ENCODE results near the gene RPS3. TPM values are rescaled to one million over a fixed set of nuclear protein-coding genes. Genes with fewer than 3 reads are reported as not detected.

RPS3 gene
- total and polyA plus RNA-seq, 2 experiments from 2014 or later: 1,745 to 2,793 TPM

GRCh38 chr11:75429641-75429901 lies 30.3 kb downstream of the RPS3 start:
- H3K27ac Mint-ChIP-seq: no peak overlapping the region

More at GRCh38 chr11:75429641-75429901, 30.3 kb downstream of the RPS3 start:
- Histone ChIP-seq H3F3A (replicated peaks; ENCODE audit: low read depth) (peaks cover 6% of the 10 kb centered on the region; the same call in 1 of the 2 replicates), H3K79me2 (replicated peaks; ENCODE audit: insufficient read depth) (no peaks in the 10 kb centered on the region), H3K36me3 (ENCODE audit: insufficient read depth) (no peaks in the 10 kb centered on the region), H3K27ac (ENCODE audit: low read depth) (no peak overlapping the region), H4K20me1 (replicated peaks; ENCODE audit: insufficient read depth) (no peaks in the 10 kb centered on the region; the same call in 1 of the 2 replicates), H3K4me1 (ENCODE audit: insufficient read depth) (peaks cover 15% of the 10 kb centered on the region), H2AFZ (no peak overlapping the region), H3K27me3 (ENCODE audit: insufficient read depth) (peaks cover 66% of the 10 kb centered on the region), H3K4me2 (peak overlapping the region; percentile 14; the same call in 1 of the 2 replicates), H3K4me3 (peak overlapping the region; percentile 23; the same call in 1 of the 2 replicates), H3K9me2 (ENCODE audit: insufficient read depth) (no peaks in the 10 kb centered on the region)
- TF ChIP-seq JUNB (IDR thresholded peaks at IDR 0.05; ENCODE audit: unreplicated experiment) (no peak), NANOG (IDR thresholded peaks at IDR 0.05; ENCODE audit: borderline replicate concordance) (no peak), ZNF462 (CRISPR knock-in tag; IDR thresholded peaks at IDR 0.05) (no peak), EZH2phosphoT487 (IDR thresholded peaks at IDR 0.05; ENCODE audit: unreplicated experiment) (no peak), STAT1 (IDR thresholded peaks at IDR 0.05; ENCODE audit: unreplicated experiment) (no peak), CREB1 (CRISPR knock-in tag; IDR thresholded peaks at IDR 0.05; ENCODE audit: low read depth) (no peak), EZH2 (IDR thresholded peaks at IDR 0.05; ENCODE audit: low read depth, unreplicated experiment) (no peak), ZNF331 (CRISPR knock-in tag; IDR thresholded peaks at IDR 0.05; ENCODE audit: low read depth) (no peak), POLR2AphosphoS5 (IDR thresholded peaks at IDR 0.05; ENCODE audit: low read depth) (no peak)
- TF ChIP-seq, protein P1, sequence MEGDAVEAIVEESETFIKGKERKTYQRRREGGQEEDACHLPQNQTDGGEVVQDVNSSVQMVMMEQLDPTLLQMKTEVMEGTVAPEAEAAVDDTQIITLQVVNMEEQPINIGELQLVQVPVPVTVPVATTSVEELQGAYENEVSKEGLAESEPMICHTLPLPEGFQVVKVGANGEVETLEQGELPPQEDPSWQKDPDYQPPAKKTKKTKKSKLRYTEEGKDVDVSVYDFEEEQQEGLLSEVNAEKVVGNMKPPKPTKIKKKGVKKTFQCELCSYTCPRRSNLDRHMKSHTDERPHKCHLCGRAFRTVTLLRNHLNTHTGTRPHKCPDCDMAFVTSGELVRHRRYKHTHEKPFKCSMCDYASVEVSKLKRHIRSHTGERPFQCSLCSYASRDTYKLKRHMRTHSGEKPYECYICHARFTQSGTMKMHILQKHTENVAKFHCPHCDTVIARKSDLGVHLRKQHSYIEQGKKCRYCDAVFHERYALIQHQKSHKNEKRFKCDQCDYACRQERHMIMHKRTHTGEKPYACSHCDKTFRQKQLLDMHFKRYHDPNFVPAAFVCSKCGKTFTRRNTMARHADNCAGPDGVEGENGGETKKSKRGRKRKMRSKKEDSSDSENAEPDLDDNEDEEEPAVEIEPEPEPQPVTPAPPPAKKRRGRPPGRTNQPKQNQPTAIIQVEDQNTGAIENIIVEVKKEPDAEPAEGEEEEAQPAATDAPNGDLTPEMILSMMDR (conservative IDR thresholded peaks at IDR 0.05; ENCODE audit: low read depth in 2 of 2): no peak
- TF ChIP-seq, protein P2, sequence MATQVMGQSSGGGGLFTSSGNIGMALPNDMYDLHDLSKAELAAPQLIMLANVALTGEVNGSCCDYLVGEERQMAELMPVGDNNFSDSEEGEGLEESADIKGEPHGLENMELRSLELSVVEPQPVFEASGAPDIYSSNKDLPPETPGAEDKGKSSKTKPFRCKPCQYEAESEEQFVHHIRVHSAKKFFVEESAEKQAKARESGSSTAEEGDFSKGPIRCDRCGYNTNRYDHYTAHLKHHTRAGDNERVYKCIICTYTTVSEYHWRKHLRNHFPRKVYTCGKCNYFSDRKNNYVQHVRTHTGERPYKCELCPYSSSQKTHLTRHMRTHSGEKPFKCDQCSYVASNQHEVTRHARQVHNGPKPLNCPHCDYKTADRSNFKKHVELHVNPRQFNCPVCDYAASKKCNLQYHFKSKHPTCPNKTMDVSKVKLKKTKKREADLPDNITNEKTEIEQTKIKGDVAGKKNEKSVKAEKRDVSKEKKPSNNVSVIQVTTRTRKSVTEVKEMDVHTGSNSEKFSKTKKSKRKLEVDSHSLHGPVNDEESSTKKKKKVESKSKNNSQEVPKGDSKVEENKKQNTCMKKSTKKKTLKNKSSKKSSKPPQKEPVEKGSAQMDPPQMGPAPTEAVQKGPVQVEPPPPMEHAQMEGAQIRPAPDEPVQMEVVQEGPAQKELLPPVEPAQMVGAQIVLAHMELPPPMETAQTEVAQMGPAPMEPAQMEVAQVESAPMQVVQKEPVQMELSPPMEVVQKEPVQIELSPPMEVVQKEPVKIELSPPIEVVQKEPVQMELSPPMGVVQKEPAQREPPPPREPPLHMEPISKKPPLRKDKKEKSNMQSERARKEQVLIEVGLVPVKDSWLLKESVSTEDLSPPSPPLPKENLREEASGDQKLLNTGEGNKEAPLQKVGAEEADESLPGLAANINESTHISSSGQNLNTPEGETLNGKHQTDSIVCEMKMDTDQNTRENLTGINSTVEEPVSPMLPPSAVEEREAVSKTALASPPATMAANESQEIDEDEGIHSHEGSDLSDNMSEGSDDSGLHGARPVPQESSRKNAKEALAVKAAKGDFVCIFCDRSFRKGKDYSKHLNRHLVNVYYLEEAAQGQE (IDR thresholded peaks at IDR 0.05; ENCODE audit: unreplicated experiment): no peak
- TF ChIP-seq, protein P3, sequence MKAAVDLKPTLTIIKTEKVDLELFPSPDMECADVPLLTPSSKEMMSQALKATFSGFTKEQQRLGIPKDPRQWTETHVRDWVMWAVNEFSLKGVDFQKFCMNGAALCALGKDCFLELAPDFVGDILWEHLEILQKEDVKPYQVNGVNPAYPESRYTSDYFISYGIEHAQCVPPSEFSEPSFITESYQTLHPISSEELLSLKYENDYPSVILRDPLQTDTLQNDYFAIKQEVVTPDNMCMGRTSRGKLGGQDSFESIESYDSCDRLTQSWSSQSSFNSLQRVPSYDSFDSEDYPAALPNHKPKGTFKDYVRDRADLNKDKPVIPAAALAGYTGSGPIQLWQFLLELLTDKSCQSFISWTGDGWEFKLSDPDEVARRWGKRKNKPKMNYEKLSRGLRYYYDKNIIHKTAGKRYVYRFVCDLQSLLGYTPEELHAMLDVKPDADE (IDR thresholded peaks at IDR 0.05): no peak
- Mint-ChIP-seq H3K27me3 (ENCODE audit: insufficient read depth, low read depth, poor library complexity) (peaks cover 67% of the 10 kb centered on the region), H3K9me3 (peaks cover 21% of the 10 kb centered on the region), H3K4me3 (peak overlapping the region; percentile 64; the same call in 2 of the 3 replicates), H3K4me1 (peaks cover 31% of the 10 kb centered on the region), H3K36me3 (ENCODE audit: low read depth) (peaks cover 20% of the 10 kb centered on the region)
- ATAC-seq: peak; percentile 4; the same call in 2 of the 3 replicates
- DNase-seq (ENCODE audit: low spot score): no peak
